Stimulated activated CD4-positive, alpha-beta T cell treated with anti-CD3 and anti-CD28 coated beads, Interleukin-4, amount 100 ng/mL, for 4 hours (primary cell): ENCODE results near the gene WDFY4.

Experiments
- DNase-seq, 2 experiments: peaks; one replicate each; pipeline ENCODE4 v3.0.0-alpha.2; 2020

WDFY4 gene

DNA sequence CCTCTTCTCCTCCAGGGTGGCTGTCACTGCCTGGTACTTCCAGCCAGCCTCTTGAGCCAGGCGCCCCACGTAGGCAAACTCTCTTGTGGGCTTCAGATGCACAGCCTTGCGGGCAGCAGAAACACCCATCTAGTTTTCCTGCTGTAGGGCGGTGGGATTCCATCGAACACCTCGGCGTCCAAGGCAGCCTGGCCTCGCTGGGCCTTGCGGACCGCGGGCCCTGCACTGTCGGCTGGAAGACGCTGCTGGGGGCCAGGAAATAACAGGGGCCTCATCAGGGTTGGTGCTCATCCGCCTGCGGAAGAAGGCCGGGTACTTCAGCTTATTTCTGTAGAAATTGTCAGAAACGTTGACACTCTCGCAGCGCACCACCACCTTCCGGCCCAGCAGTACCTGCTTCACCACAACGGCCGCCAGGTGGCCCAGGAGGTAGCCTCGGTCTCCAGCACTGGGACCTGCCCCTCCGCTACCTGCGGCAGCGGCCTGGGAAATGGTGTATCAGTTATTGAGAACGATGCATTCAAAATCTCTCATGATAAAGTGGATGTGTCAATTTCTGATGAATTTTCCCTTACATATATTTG, 61.1 kb downstream of the WDFY4 start:
- DNase-seq, result no peak

GRCh38 chr10:48748573-48748972, 63.9 kb downstream of the WDFY4 start:
- no peak for DNase-seq

DNA sequence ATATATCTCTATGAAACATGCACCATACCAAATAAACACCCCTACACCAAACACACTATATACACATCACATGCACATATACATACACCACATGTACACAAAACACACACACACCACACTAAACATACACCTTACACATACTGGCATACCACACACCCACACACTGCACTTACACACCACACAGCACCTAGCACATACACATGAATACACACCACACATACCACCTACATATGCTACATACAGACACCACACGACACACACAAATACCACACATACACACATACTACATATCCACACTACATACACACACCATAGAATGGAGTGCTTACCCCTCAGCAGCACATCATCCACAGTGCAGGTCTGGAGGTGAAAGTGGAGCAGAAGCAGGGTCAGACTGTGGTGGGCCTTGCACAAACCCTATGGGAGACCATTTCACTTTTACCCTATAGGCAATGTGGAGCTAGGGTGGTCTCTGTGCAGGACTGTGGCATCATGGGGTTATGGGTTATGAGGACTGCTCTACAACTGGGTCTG, 64.6 kb downstream of the WDFY4 start:
- DNase-seq, result no peak

GRCh38 chr10:48750019-48750418, 65.3 kb downstream of the WDFY4 start:
- no peak for DNase-seq

- no peak for DNase-seq
Observed at GRCh38 chr10:48750991-48751390, 66.3 kb downstream of the WDFY4 start.

DNA sequence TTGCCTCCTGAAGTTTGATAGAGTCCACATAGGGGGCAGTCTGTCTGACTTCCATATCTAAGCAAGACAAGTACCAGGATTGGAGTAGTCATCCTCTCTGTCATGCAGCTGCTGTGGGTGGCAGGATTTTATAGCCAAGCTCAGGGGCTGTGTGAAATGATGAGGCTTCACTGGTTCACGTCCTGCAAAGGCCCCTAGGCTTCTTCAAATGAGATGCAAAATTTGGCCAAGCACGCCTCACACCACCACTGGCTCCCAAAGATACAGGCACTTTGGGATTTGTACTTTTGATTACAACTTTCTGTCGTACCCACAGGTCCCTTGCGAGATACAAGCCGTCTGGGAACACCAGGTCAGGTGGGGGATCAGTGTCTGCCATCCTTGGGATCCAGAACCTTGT, 67.1 kb downstream of the WDFY4 start:
- no peak for DNase-seq

- no peak for DNase-seq
Observed at GRCh38 chr10:48758411-48758810, 73.7 kb downstream of the WDFY4 start.

DNA sequence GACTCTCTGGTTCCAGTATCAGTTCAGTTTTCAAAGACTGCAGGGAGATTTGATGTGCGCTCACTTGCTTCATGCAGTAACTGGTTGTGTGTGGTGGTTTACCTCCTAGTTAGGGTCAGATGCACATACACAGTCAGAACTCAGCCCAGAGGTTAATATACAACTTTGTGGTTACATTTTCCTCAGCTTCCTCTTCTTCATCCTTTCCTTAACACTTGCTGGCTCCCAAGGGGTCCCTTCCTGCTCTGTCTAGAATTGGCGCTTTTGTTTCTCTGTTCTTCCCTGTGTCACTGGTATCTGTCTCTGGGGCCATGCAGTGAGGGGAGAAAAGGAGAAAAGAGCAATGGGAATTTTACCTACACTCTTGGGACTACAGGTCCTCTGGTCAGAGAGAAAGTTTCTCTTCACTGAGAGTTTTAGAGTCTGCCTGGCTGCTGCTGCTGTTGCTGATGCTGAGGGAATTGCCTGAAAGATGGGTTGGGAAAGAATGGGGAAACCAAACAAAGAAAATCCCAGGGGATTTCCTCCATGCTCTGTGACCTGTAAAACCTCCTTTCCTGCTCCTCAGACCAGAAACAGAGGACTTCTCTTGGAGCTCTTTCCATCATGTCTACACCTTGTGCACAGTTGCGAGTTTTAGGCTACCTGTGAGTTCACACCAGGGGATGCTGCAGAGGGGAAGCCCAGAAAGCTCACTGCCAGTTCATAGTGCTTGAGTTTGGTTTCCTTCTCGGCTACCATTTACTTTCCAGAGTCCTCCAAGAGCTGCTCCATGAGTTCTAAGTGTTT, 74.6 kb downstream of the WDFY4 start:
- DNase-seq, result no peak

- DNase-seq, result no peak
Observed at GRCh38 chr10:48760983-48761382, 76.3 kb downstream of the WDFY4 start.

DNA sequence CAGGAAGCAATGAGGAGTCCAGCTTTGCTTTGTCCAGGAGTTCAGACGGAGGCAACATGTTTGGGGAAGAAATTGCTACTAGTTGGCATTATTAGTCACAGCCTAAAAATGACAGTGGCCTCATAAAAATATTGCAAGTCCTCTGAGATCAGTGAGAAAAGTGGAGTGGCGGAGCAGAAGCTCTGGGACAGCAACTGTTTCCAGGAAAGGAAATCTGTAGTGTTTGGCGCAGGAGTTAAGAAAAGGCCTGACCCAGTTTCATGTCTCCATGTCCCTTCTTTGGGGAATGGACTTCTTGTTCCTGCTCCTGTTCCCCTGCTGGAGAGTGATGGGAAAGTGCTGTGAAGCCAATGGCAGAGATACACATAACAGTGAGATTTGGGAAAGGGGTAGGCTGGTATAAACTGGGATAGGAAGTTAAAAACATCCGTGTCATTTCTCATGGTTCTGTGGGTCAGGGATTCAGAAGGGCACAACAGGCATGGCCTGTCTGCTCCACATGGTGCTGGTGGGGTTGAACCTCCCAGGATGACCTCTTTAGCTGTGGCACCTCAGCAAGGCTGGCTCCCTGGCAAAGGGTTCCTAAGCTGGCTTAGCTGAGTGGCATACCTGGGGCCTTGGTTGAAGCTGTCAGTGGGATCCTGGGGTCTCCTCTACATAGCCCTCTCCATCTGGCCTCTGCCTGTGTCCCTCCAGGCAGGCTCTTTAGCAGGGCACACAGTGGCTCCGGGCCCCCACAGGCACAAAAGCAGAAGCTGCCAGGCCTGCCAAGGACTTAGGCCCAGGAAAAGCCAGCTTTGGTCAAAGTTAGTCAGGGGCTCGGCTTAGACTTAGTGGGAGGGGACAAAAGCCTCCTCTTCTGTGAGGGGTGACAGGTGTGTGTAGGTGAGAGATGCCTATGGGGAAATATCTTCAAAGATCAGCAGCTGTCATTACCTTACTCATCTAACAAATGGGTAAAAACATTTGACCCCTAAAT, 77.7 kb downstream of the WDFY4 start:
- DNase-seq, result no peak

DNA sequence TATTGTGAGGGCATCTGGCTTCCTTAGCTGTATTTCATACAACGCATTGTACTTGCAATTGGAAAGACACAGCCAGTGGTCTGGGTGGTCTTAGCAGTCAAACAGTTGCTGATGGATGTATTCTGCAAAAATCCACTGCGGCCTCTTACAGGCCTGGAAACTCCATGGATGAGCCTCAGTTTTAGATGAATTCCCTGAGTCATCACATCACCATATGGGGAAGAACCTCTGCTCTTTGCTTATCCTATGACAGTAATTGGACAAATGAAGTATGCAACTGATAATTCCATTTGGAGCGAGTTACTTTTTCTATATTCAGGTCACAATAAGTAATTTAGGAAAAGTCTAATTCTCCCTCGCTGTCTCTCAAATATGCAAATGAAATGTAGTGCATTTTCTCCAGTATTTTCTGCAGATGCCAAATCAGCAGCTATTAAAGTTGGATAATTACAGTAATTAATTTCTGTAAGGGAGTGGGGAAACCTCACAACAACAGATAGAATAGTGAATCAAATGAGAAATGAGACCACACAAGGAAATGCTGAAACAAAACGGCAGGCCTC, 78.8 kb downstream of the WDFY4 start:
- DNase-seq, result no peak

- DNase-seq, result no peak
Observed at GRCh38 chr10:48764486-48764885, 79.8 kb downstream of the WDFY4 start.

DNA sequence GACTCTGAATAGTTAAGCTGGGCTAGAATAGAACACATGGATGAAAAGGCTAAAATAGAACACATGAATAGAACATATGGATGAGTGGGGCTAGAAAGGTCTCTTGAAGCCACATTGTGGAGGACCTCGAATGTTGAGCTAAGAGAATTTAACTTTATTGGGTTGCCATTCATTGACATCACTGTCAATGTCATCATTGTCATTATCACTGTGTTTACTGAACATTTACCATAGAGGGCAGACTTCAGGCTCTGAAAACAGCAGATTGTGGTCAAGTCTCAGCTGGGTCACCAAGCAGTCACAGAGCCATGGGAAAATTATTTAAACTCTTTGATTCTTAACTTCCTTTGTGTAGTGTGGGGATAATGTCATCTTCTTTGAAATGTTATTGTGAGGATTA, 80.4 kb downstream of the WDFY4 start:
- no peak for DNase-seq

- DNase-seq, result no peak
Observed at GRCh38 chr10:48765527-48765926, 80.9 kb downstream of the WDFY4 start.

GRCh38 chr10:48767373-48768143, 82.9 kb downstream of the WDFY4 start:
- DNase-seq, result no peak

DNA sequence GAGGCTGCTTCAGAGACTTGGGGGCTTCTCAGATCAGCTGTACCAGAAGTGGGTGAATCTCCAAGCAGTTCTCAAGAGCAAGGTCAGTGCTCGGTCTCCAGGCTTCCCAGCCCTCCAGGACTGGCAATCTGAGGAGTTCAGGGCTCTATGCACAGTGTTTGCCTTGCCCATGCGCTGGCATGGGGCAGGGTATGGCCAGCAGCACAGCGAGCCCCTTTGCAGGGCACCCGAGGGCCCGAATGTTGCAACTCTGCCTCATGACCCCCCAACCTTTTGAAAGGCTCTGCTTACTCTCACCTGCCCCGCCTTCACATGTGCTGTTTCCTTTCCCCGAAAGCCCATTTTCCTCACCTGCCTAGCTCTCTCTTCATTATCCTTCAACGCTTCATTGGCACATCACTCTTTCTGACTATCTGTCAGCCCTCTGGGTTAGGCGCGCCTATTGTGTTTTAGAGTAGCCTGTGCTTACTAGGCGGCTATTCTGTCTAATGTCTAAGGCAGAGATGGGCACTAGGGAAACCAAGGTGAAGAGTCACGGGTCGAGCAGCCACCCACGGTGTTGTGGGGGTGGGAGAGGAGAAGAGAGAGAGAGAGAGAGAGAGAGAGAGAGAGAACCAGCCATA, 83.6 kb downstream of the WDFY4 start:
- no peak for DNase-seq

GRCh38 chr10:48768926-48769325, 84.3 kb downstream of the WDFY4 start:
- no peak for DNase-seq

DNA sequence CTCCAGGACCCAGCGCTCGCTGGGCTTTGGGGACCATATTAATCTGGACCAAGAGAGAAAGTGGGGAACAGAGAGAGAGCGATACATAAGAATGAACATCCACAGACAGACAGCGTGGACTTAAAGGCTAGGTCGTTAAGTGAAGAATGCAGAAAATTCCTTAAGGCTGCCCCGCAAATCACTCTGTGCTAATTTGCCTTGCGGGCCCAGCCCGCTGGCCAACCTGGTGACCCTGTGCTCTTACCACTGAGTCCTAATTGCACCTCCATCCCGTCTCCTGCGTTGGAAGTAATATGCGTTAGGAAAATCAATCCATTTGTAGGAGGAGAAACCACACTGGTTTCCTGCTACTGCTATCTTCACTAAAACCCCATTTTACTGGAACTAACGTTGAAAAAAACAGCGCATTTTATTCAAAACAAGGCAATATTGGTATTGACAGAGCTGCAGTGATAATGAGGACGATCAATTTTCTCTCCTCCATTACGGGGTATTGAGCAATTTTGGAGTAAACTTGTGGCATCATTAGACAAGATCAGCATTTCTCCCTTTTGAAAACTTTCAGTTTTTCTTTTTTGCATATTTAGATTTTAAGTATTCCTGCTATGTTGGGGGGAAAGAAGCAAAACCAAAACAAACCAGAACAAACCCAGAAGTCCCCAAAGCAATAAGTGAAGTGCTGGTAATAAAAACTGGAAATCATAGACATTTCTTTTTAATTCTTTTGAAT, 85.2 kb downstream of the WDFY4 start:
- no peak for DNase-seq

- DNase-seq, result no peak
Observed at GRCh38 chr10:48770561-48771089, 86.0 kb downstream of the WDFY4 start.

DNA sequence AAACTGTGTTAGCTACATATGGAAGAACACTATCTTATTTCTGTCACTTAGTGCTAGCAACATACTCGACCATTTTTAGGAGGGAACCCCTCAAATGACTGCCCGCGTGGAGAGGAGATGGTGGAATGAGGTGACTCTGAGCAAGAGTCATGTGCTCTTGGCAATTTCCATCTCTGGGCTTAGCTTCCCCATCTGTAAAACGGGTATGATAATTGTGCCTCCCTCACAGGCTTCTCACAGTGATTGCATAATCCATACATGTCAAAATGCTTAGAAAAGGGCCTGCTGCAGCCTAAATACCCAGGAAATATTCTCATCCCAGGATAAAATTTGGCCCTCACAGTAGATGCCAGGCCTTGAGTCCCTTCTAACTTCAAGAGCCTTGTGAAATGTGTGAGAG, 86.6 kb downstream of the WDFY4 start:
- no peak for DNase-seq

- no peak for DNase-seq
Observed at GRCh38 chr10:48772059-48772458, 87.4 kb downstream of the WDFY4 start.
